ENCODE results near the gene RAMACL. TPM values are rescaled to one million over a fixed set of nuclear protein-coding genes. Genes with fewer than 3 reads are reported as not detected.

The RAMACL gene
- total RNA-seq, 1 experiment from 2014 or later: 0.28 TPM

DNA sequence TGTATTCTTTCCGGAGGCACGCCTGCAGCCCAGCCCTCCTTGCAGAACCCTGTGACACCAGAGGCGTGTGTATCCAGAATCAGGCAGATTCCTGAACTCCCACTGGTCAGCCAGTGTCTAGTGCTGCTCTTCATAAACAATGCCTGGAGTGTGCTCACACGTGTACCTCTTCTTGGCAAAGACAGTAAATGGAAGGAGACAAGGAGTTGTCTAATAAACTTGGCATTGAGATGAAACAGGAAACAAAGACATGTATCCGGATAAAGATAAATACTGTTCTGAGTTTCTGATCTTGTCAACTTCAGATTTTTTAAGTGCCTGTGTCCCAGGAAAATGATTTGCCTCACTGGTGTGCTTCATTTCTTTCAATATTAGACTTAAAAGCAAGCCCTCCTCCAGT is 38.9 kb upstream of the RAMACL start:
- Mint-ChIP-seq H3K4me3 (peak overlapping the region in 1 of 2 experiments; percentile 88; a peak in 3 of 5 replicates), H3K36me3 (ENCODE audit: insufficient read depth in 1 of 3, low read depth in 3 of 3) (no peaks in the 10 kb centered on the region; a peak in 1 of 7 replicates), H3K27me3 (ENCODE audit: low read depth) (peaks cover 40% of the 10 kb centered on the region), H3K27ac (no peak overlapping the region), H3K9me3 (no peaks in the 10 kb centered on the region), H3K4me1 (peaks cover 44 to 48% of the 10 kb centered on the region in 2 experiments)
- Histone ChIP-seq H2BK20ac (ENCODE audit: low read depth, low read length, poor library complexity, severe bottlenecking) (no peak overlapping the region), H3K56ac (ENCODE audit: insufficient read length, low read depth, low read length) (no peak overlapping the region), H3K79me2 (ENCODE audit: insufficient read depth, low read length) (peaks cover 2% of the 10 kb centered on the region; the same call in 1 of the 2 replicates), H3K4me2 (ENCODE audit: insufficient read depth, insufficient read length, low read length) (no peak overlapping the region), H2AFZ (ENCODE audit: low read length) (no peak overlapping the region), H3K18ac (ENCODE audit: insufficient read length, low read depth, low read length) (no peak overlapping the region), H3K4me1 (ENCODE audit: insufficient read depth, low read length) (peaks cover 4% of the 10 kb centered on the region; the same call in 1 of the 2 replicates), H2BK12ac (ENCODE audit: insufficient read length, low read depth, low read length) (no peak overlapping the region), H3K14ac (ENCODE audit: insufficient read depth, low read length) (no peak overlapping the region), H3K23me2 (ENCODE audit: insufficient read length, low read depth, low read length, poor library complexity, severe bottlenecking) (peaks cover 20% of the 10 kb centered on the region), H2BK120ac (ENCODE audit: low read depth, low read length, poor library complexity, severe bottlenecking) (no peak overlapping the region), H4K91ac (ENCODE audit: insufficient read length, low read depth, low read length) (no peak overlapping the region), H3K23ac (ENCODE audit: insufficient read length, low read depth, low read length) (no peak overlapping the region), H4K8ac (replicated peaks; ENCODE audit: insufficient read length, low read depth, low read length) (no peak overlapping the region), H2BK5ac (ENCODE audit: insufficient read length, low read length) (no peak overlapping the region), H4K5ac (ENCODE audit: insufficient read length, low read depth, low read length) (no peak overlapping the region), H3K79me1 (ENCODE audit: insufficient read depth, low read depth, low read length, poor library complexity, severe bottlenecking) (no peaks in the 10 kb centered on the region), H2BK15ac (ENCODE audit: low read depth, low read length) (no peak overlapping the region), H4K20me1 (ENCODE audit: control insufficient read depth, insufficient read depth, insufficient read length) (no peaks in the 10 kb centered on the region), H2AK5ac (ENCODE audit: insufficient read length, low read length) (no peak overlapping the region), H3T11ph (ENCODE audit: low read length) (no peak overlapping the region), H3K27ac (ENCODE audit: insufficient read length, low read depth, low read length) (no peak overlapping the region), H3K9ac (ENCODE audit: extremely low read depth, insufficient read length, low read length) (no peak overlapping the region), H3K27me3 (ENCODE audit: insufficient read depth, low read length) (peaks cover 9% of the 10 kb centered on the region; the same call in 1 of the 2 replicates), H3K4ac (ENCODE audit: low read depth, low read length) (no peak overlapping the region), H3K9me3 (ENCODE audit: control insufficient read depth, low read depth, low read length) (no peaks in the 10 kb centered on the region)
- TF ChIP-seq, protein P1, sequence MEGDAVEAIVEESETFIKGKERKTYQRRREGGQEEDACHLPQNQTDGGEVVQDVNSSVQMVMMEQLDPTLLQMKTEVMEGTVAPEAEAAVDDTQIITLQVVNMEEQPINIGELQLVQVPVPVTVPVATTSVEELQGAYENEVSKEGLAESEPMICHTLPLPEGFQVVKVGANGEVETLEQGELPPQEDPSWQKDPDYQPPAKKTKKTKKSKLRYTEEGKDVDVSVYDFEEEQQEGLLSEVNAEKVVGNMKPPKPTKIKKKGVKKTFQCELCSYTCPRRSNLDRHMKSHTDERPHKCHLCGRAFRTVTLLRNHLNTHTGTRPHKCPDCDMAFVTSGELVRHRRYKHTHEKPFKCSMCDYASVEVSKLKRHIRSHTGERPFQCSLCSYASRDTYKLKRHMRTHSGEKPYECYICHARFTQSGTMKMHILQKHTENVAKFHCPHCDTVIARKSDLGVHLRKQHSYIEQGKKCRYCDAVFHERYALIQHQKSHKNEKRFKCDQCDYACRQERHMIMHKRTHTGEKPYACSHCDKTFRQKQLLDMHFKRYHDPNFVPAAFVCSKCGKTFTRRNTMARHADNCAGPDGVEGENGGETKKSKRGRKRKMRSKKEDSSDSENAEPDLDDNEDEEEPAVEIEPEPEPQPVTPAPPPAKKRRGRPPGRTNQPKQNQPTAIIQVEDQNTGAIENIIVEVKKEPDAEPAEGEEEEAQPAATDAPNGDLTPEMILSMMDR (conservative IDR thresholded peaks at IDR 0.05): no peak
- WGBS (ENCODE audit: extremely low coverage, insufficient read length, low lambda C conversion rate): no CpG with 5 or more reads among the region's 5 CpGs
- no peak for DNase-seq

Data from H9 (cell line).